Vagina (tissue), 2 donors: ENCODE measurements around the gene GBP7.
A peak's percentile ranks its signal among the peaks of the same experiment; 100 is the strongest.

Source experiments
- CTCF ChIP-seq, 3 experiments: fragments of 450-650 bp in 2 of 3; fragments of 200-600 bp in 1 of 3; sonication (generic) in 1 of 3; IDR thresholded peaks; one replicate each; pipeline ENCODE4 v1.5.1; 2017 to 2019; ENCODE audit warnings: antibody characterized with exemption in 3 of 3, mild to moderate bottlenecking in 2 of 3, moderate library complexity in 2 of 3
- POLR2A ChIP-seq, 2 donors: fragments of 450-650 bp; IDR thresholded peaks; one replicate each; pipeline ENCODE4 v1.6.1; 2017; ENCODE audit warnings: antibody characterized with exemption in 2 of 2, mild to moderate bottlenecking in 2 of 2, moderate library complexity in 2 of 2
- POLR2AphosphoS5 ChIP-seq, 2 donors: sonication (generic); formaldehyde crosslinking; IDR thresholded peaks; one replicate each; pipeline ENCODE4 v1.9.0; 2017; ENCODE audit warnings: antibody characterized with exemption in 2 of 2, mild to moderate bottlenecking in 2 of 2, low read depth in 1 of 2; ENCODE audit not compliant: insufficient read depth in 1 of 2

GRCh38 chr1:89125913-89126580 lies 49.8 kb downstream of the GBP7 start, which contains the start of gene GBP2:
- TF ChIP-seq CTCF (IDR thresholded peaks at IDR 0.05) = no peak
- TF ChIP-seq POLR2A (IDR thresholded peaks at IDR 0.05) = peak in 1 of 2 donors; percentile 76
- TF ChIP-seq POLR2AphosphoS5 (IDR thresholded peaks at IDR 0.05; ENCODE audit: insufficient read depth in 1 of 2, low read depth in 1 of 2) = peak; percentile 65 to 98
